GM12865 (cell line): ENCODE measurements around the gene SOX14.

Experiments used
- DNase-seq: peaks from one replicate; pipeline ENCODE4 v3.0.0; 2010; ENCODE audit warnings: low read depth
- H3K4me3 ChIP-seq: 2 replicates; pipeline ENCODE4 v1.5.1; 2011; ENCODE audit warnings: mild to moderate bottlenecking, low read depth, low read length, control low read depth
- CTCF ChIP-seq: IDR thresholded peaks from 2 replicates; pipeline ENCODE4 v1.5.1; 2011; ENCODE audit warnings: low read length, control low read depth, low read depth, inconsistent platforms; ENCODE audit not compliant: insufficient read depth; ENCODE audit errors: missing control alignments

Gene SOX14

GRCh38 chr3:137768361-137769321 is 4.5 kb downstream of the SOX14 start:
- TF ChIP-seq CTCF, result no peak
- no peak overlapping the region for H3K4me3 ChIP-seq

GRCh38 chr3:137769322-137770065 is 5.4 kb downstream of the SOX14 start:
- no peak overlapping the region for H3K4me3 ChIP-seq
- no peak for TF ChIP-seq CTCF
- no peak for DNase-seq

More at GRCh38 chr3:137768361-137769321, 4.5 kb downstream of the SOX14 start:
- DNase-seq, result no peak

- TF ChIP-seq CTCF, result no peak
- H3K4me3 ChIP-seq, result no peak overlapping the region
- DNase-seq, result no peak
Observed at GRCh38 chr3:137770066-137770834, 6.1 kb downstream of the SOX14 start.

GRCh38 chr3:137770835-137771399 is 6.8 kb downstream of the SOX14 start:
- DNase-seq, result no peak
- H3K4me3 ChIP-seq, result no peak overlapping the region

DNA sequence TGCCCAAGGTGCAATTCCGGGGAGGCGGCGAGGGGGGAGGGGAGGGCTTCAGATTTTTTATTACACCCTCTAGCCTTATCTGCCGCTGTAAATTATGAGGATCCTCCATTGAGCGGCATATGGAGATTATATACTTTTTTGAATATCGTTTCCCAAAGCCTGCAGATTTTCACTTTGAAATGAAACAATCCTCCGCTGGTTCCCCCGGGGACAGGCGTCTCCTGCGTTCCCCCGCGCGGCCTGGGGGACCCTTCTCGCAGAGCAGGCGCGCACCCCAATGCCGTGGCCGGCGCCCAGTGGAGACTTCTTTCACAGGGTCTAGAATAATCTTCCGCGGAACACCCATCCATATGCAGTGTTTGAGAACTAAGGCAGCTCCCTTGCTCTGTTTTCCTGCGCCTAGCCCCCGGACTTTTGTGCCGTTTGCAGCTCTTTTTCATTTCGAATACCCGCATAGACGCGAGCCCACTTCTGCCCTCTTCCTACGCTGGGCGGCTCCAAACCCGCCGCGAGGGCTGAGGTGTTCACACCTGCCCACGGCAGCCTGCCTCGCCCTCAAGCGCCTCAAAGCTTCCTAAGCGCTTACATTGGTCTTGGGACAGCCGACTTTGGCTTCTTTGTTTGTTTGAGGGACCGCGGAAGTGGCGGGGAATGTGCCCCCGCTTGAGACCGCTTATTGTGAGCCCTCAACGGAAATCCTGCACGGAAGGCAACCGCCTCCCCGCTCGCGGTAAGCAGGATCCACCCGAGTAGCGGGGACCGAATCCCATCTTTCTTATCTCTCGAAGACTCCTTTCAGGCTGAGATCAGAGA is 7.5 kb downstream of the SOX14 start:
- DNase-seq, result no peak
- H3K4me3 ChIP-seq, result no peak overlapping the region
- no peak for TF ChIP-seq CTCF

More at GRCh38 chr3:137770835-137771399, 6.8 kb downstream of the SOX14 start:
- TF ChIP-seq CTCF, result no peak
